Stimulated activated naive B cell treated with anti-CD40 and anti-IgM and Interleukin-4, amounts not matched to agents 10 μg/mL and 1 μg/mL and 100 μg/mL, for 72 hours (primary cell): Measurements from ENCODE around the gene CTCFL.

ENCODE experiments used
- ATAC-seq, 2 donors: fragments of 150-1000 bp; cut with Tn5 transposase; replicated peaks; 2 replicates each; pipeline ENCODE4 v1.10.0; 2021; ENCODE audit warnings: moderate library complexity in 1 of 2
- DNase-seq: peaks from one replicate; pipeline ENCODE4 v3.0.0; 2021
- H3K27ac Mint-ChIP-seq: one replicate; pipeline ENCODE4 v1.8.0; 2022; ENCODE audit warnings: mild to moderate bottlenecking, mixed read lengths
- H3K27me3 Mint-ChIP-seq, 2 donors: one replicate each; pipeline ENCODE4 v1.8.0; 2022; ENCODE audit warnings: mixed read lengths in 2 of 2
- H3K36me3 Mint-ChIP-seq, 2 donors: one replicate each; pipeline ENCODE4 v1.8.0; 2022; ENCODE audit warnings: mixed read lengths in 2 of 2, mild to moderate bottlenecking in 1 of 2
- H3K4me1 Mint-ChIP-seq, 2 donors: one replicate each; pipeline ENCODE4 v1.8.0; 2022; ENCODE audit warnings: mixed read lengths in 2 of 2, mild to moderate bottlenecking in 1 of 2
- H3K4me3 Mint-ChIP-seq, 2 donors: one replicate each; pipeline ENCODE4 v1.8.0; 2022; ENCODE audit warnings: mild to moderate bottlenecking in 2 of 2, mixed read lengths in 2 of 2, moderate library complexity in 1 of 2
- H3K9me3 Mint-ChIP-seq, 2 donors: one replicate each; pipeline ENCODE4 v1.8.0; 2022; ENCODE audit warnings: mixed read lengths in 2 of 2, mild to moderate bottlenecking in 1 of 2

Gene CTCFL

GRCh38 chr20:57553376-57554018 lies 28.6 kb upstream of the CTCFL start:
- ATAC-seq (no peak), DNase-seq (no peak)
- Mint-ChIP-seq H3K27ac (no peak overlapping the region), H3K4me3 (no peak overlapping the region), H3K4me1 (no peaks in the 10 kb centered on the region), H3K27me3 (peaks cover 21 to 46% of the 10 kb centered on the region in 2 donors), H3K9me3 (no peaks in the 10 kb centered on the region), H3K36me3 (no peaks in the 10 kb centered on the region)

- H3K36me3 Mint-ChIP-seq: no peaks in the 10 kb centered on the region
- peaks cover 25 to 52% of the 10 kb centered on the region in 2 donors for H3K27me3 Mint-ChIP-seq
- no peaks in the 10 kb centered on the region for H3K9me3 Mint-ChIP-seq
- no peak overlapping the region for H3K4me3 Mint-ChIP-seq
- DNase-seq: no peak
- H3K4me1 Mint-ChIP-seq: no peaks in the 10 kb centered on the region
- H3K27ac Mint-ChIP-seq: no peak overlapping the region
- no peak for ATAC-seq
These were observed 27.5 kb upstream of the CTCFL start for GRCh38 chr20:57552471-57552870.

GRCh38 chr20:57548177-57549058 lies 23.5 kb upstream of the CTCFL start:
- H3K9me3 Mint-ChIP-seq: no peaks in the 10 kb centered on the region
- no peaks in the 10 kb centered on the region for H3K36me3 Mint-ChIP-seq
- no peak for ATAC-seq
- no peak overlapping the region for H3K27ac Mint-ChIP-seq
- H3K4me3 Mint-ChIP-seq: no peak overlapping the region
- DNase-seq: no peak
- peaks cover 19 to 34% of the 10 kb centered on the region in 2 donors for H3K27me3 Mint-ChIP-seq
- no peaks in the 10 kb centered on the region for H3K4me1 Mint-ChIP-seq

- Mint-ChIP-seq H3K4me1 (no peaks in the 10 kb centered on the region), H3K4me3 (no peak overlapping the region), H3K9me3 (no peaks in the 10 kb centered on the region), H3K36me3 (no peaks in the 10 kb centered on the region), H3K27me3 (peaks cover 23 to 34% of the 10 kb centered on the region in 2 donors), H3K27ac (no peak overlapping the region)
- DNase-seq: no peak
- ATAC-seq: no peak
These were observed 22.2 kb upstream of the CTCFL start for GRCh38 chr20:57546956-57547649.

- peaks cover 18 to 34% of the 10 kb centered on the region in 2 donors for H3K27me3 Mint-ChIP-seq
- ATAC-seq: no peak
- H3K4me3 Mint-ChIP-seq: no peak overlapping the region
- H3K27ac Mint-ChIP-seq: no peak overlapping the region
- no peaks in the 10 kb centered on the region for H3K4me1 Mint-ChIP-seq
- no peak for DNase-seq
- H3K36me3 Mint-ChIP-seq: no peaks in the 10 kb centered on the region
- no peaks in the 10 kb centered on the region for H3K9me3 Mint-ChIP-seq
These were observed 21.2 kb upstream of the CTCFL start for GRCh38 chr20:57545927-57546662.

- Mint-ChIP-seq H3K4me3 (no peak overlapping the region), H3K36me3 (no peaks in the 10 kb centered on the region), H3K4me1 (no peaks in the 10 kb centered on the region), H3K27ac (no peak overlapping the region), H3K27me3 (peaks cover 24 to 35% of the 10 kb centered on the region in 2 donors), H3K9me3 (no peaks in the 10 kb centered on the region)
- DNase-seq (no peak), ATAC-seq (no peak)
These were observed 20.1 kb upstream of the CTCFL start for GRCh38 chr20:57544838-57545564.

GRCh38 chr20:57543754-57544153 lies 18.8 kb upstream of the CTCFL start:
- DNase-seq (no peak), ATAC-seq (no peak)
- H3K36me3 Mint-ChIP-seq: no peaks in the 10 kb centered on the region
- H3K4me1 Mint-ChIP-seq: no peaks in the 10 kb centered on the region
- peaks cover 3 to 4% of the 10 kb centered on the region in 2 donors for H3K9me3 Mint-ChIP-seq
- no peak overlapping the region for H3K27ac Mint-ChIP-seq
- peaks cover 26 to 34% of the 10 kb centered on the region in 2 donors for H3K27me3 Mint-ChIP-seq
- no peak overlapping the region for H3K4me3 Mint-ChIP-seq

- no peak overlapping the region for H3K4me3 Mint-ChIP-seq
- H3K36me3 Mint-ChIP-seq: no peaks in the 10 kb centered on the region
- peaks cover 25 to 41% of the 10 kb centered on the region in 2 donors for H3K27me3 Mint-ChIP-seq
- no peak overlapping the region for H3K27ac Mint-ChIP-seq
- no peak for DNase-seq
- no peaks in the 10 kb centered on the region for H3K4me1 Mint-ChIP-seq
- peaks cover 3 to 4% of the 10 kb centered on the region in 2 donors for H3K9me3 Mint-ChIP-seq
- ATAC-seq: no peak
These were observed 16.1 kb upstream of the CTCFL start for GRCh38 chr20:57540890-57541580.

GRCh38 chr20:57539889-57540288 lies 14.9 kb upstream of the CTCFL start:
- ATAC-seq (no peak), DNase-seq (no peak)
- H3K27me3 Mint-ChIP-seq: peaks cover 29 to 47% of the 10 kb centered on the region in 2 donors
- no peak overlapping the region for H3K4me3 Mint-ChIP-seq
- H3K27ac Mint-ChIP-seq: no peak overlapping the region
- no peaks in the 10 kb centered on the region for H3K4me1 Mint-ChIP-seq
- peaks cover 3 to 4% of the 10 kb centered on the region in 2 donors for H3K9me3 Mint-ChIP-seq
- no peaks in the 10 kb centered on the region for H3K36me3 Mint-ChIP-seq

GRCh38 chr20:57537822-57538221 lies 12.9 kb upstream of the CTCFL start:
- ATAC-seq: no peak
- Mint-ChIP-seq H3K36me3 (no peaks in the 10 kb centered on the region), H3K4me1 (no peaks in the 10 kb centered on the region), H3K27ac (no peak overlapping the region), H3K9me3 (peaks cover 3 to 4% of the 10 kb centered on the region in 2 donors), H3K4me3 (no peak overlapping the region), H3K27me3 (peaks cover 40 to 57% of the 10 kb centered on the region in 2 donors)
- no peak for DNase-seq

GRCh38 chr20:57536771-57537724 lies 12.1 kb upstream of the CTCFL start:
- peaks cover 3 to 4% of the 10 kb centered on the region in 2 donors for H3K9me3 Mint-ChIP-seq
- DNase-seq (no peak), ATAC-seq (no peak)
- no peak overlapping the region for H3K4me3 Mint-ChIP-seq
- H3K27ac Mint-ChIP-seq: no peak overlapping the region
- no peaks in the 10 kb centered on the region for H3K4me1 Mint-ChIP-seq
- H3K27me3 Mint-ChIP-seq: peaks cover 42 to 57% of the 10 kb centered on the region in 2 donors
- H3K36me3 Mint-ChIP-seq: no peaks in the 10 kb centered on the region

- ATAC-seq: no peak
- Mint-ChIP-seq H3K36me3 (no peaks in the 10 kb centered on the region), H3K27me3 (peaks cover 42 to 57% of the 10 kb centered on the region in 2 donors), H3K27ac (no peak overlapping the region), H3K9me3 (peaks cover 3 to 4% of the 10 kb centered on the region in 2 donors), H3K4me3 (no peak overlapping the region), H3K4me1 (no peaks in the 10 kb centered on the region)
- DNase-seq: no peak
These were observed 11.3 kb upstream of the CTCFL start for GRCh38 chr20:57536120-57536708.
